Lung (tissue), 12 donors: Measurements from ENCODE around the gene HCN2. TPM values are rescaled to one million over a fixed set of nuclear protein-coding genes. Genes with fewer than 3 reads are reported as not detected.

Source experiments
- ATAC-seq: fragments of 200-7000 bp; cut with Tn5 transposase; one replicate; pipeline ENCODE4 v1.9.1; 2020; ENCODE audit warnings: moderate number of reproducible peaks; ENCODE audit not compliant: insufficient read depth, low FRiP score
- DNase-seq, 3 donors: peaks; one replicate each; pipeline ENCODE4 v3.0.0-alpha.2; 2013 to 2017
- H3K27ac ChIP-seq, 2 donors: one replicate each; pipeline ENCODE4 v1.5.1; 2013; ENCODE audit warnings: mild to moderate bottlenecking in 2 of 2, moderate library complexity in 2 of 2, control low read depth in 1 of 2, inconsistent platforms in 1 of 2, low read depth in 1 of 2, low read length in 1 of 2
- H3K27me3 ChIP-seq, 3 donors: one replicate each; pipeline ENCODE4 v1.5.1; 2013; ENCODE audit warnings: low read length in 2 of 3; ENCODE audit not compliant: control insufficient read depth in 3 of 3, insufficient read depth in 3 of 3
- H3K36me3 ChIP-seq, 4 donors: one replicate each; pipeline ENCODE4 v1.5.1; 2013; ENCODE audit warnings: low read length in 4 of 4, mild to moderate bottlenecking in 1 of 4, moderate library complexity in 1 of 4; ENCODE audit not compliant: control insufficient read depth in 4 of 4, insufficient read depth in 4 of 4
- H3K4me1 ChIP-seq, 5 donors: one replicate each; pipeline ENCODE4 v1.5.1; 2013; ENCODE audit warnings: low read length in 5 of 5, mild to moderate bottlenecking in 2 of 5, moderate library complexity in 1 of 5; ENCODE audit not compliant: control insufficient read depth in 5 of 5, insufficient read depth in 5 of 5
- H3K4me3 ChIP-seq: one replicate; pipeline ENCODE4 v1.5.1; 2013; ENCODE audit warnings: mild to moderate bottlenecking, control low read depth, moderate library complexity
- H3K9ac ChIP-seq, 2 donors: one replicate each; pipeline ENCODE4 v1.5.1; 2013; ENCODE audit warnings: low read length in 2 of 2, control low read depth in 1 of 2; ENCODE audit not compliant: insufficient read depth in 1 of 2
- H3K9me3 ChIP-seq, 4 donors: one replicate each; pipeline ENCODE4 v1.5.1; 2013; ENCODE audit warnings: low read length in 3 of 4, mild to moderate bottlenecking in 1 of 4, moderate library complexity in 1 of 4; ENCODE audit not compliant: control insufficient read depth in 4 of 4, insufficient read depth in 3 of 4
- CTCF ChIP-seq: IDR thresholded peaks from 2 replicates; pipeline ENCODE4 v1.5.1; 2012; ENCODE audit warnings: mild to moderate bottlenecking; ENCODE audit errors: control extremely low read depth, extremely low read depth
- WGBS, 2 donors: extraction: QIAGEN DNeasy Blood & Tissue Kit; methylation state at CpG; one replicate each; pipeline ENCODE4 v1.1.7; 2013; 5-methylcytosine and 5-hydroxymethylcytosine counted together
- polyA plus RNA-seq, 2 donors: library from polyadenylated mRNA; stranded (reverse); fragments of 200-250 nt; gene quantifications; one replicate each; pipeline ENCODE4 v1.2.1, GENCODE V29; 2013
- total RNA-seq, 2 donors: library from RNA; depleted of rRNA in 1 of 2; stranded (reverse); fragments of >200 nt in 1 of 2; gene quantifications; one replicate each; pipeline ENCODE4 v1.2.1, GENCODE V29; 2014 to 2021
- donor health status: control.
- donor health status: control.
- donor health status: Bipolar disorder and iron deficiency.
- donor health status: healthy.
- donor health status: DM: yes; HTN: yes; CAD: no.

The HCN2 gene
- total and polyA plus RNA-seq, 4 donors = 0.04 to 0.37 (median 0.16) TPM

GRCh38 chr19:660793-661426 is 71.2 kb downstream of the HCN2 start:
- no peak for TF ChIP-seq CTCF

GRCh38 chr19:661427-662196 is 71.9 kb downstream of the HCN2 start:
- Histone ChIP-seq H3K27ac (peak overlapping the region; percentile 42 to 74), H3K36me3 (peaks cover 0 to 8% (median 0%) of the 10 kb centered on the region in 4 donors), H3K9ac (peak overlapping the region; percentile 56 to 67), H3K9me3 (no peaks in the 10 kb centered on the region), H3K4me1 (peaks cover 0 to 43% (median 10%) of the 10 kb centered on the region in 5 donors), H3K4me3 (peak overlapping the region; percentile 94), H3K27me3 (no peaks in the 10 kb centered on the region)
- 7 to 10% methylated on average over 30 to 31 of the region's 31 CpGs for WGBS, 2 donors
- no peak for TF ChIP-seq CTCF
- no peak for ATAC-seq
- no peak for DNase-seq

More at GRCh38 chr19:660793-661426, 71.2 kb downstream of the HCN2 start:
- WGBS, 2 donors = 30 to 35% methylated on average over 18 to 20 of the region's 20 CpGs
- Histone ChIP-seq H3K36me3 (peaks cover 0 to 8% (median 0%) of the 10 kb centered on the region in 4 donors), H3K9me3 (no peaks in the 10 kb centered on the region), H3K4me3 (peak overlapping the region; percentile 50), H3K27me3 (no peaks in the 10 kb centered on the region), H3K9ac (peak overlapping the region in 1 of 2 donors; percentile 32), H3K4me1 (peaks cover 0 to 43% (median 10%) of the 10 kb centered on the region in 5 donors), H3K27ac (peak overlapping the region; percentile 21 to 42)
- DNase-seq (no peak), ATAC-seq (no peak)

DNA sequence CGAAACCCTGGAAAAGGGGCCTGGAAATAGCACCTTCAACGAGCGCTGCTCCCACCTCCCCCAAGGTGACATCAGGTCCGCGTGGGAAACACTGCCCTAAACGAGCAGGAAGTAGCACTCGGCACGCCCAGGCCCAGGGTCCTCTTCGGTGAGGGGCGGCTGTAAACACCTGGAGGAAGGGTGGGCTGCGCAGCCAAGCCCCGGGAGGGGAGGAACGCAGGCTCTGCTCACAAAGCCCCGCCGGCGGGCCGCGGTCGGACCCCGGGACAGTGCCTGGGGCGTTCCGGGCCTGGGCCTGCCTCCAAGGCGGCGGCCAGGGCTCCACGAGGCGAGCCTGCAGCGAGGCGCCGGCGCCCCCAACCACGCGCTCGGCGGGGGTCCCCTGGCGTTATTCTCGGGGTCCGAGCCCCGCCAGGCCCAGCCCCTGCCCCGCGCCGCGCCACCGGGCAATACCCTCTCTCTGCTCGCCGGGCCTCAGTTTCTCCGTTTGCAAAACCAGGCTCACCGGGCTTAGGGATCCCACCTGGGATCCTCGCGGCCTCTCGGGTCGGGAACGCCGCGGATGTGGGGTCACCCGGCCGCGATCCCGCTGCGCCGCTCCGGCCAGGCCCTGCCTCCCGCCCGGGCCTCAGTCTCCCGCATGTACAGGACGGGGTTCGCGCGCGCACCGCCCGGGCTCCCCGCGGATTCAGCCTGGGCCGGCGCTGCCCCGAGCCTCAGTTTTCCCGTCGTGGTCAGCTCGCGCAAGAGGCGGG is 72.7 kb downstream of the HCN2 start:
- Histone ChIP-seq H3K9me3 (no peaks in the 10 kb centered on the region), H3K4me1 (peaks cover 0 to 44% (median 10%) of the 10 kb centered on the region in 5 donors), H3K36me3 (peaks cover 0 to 6% (median 0%) of the 10 kb centered on the region in 4 donors), H3K27me3 (no peaks in the 10 kb centered on the region), H3K27ac (peak overlapping the region; percentile 42 to 74), H3K9ac (peak overlapping the region; percentile 56 to 67), H3K4me3 (peak overlapping the region; percentile 94)
- TF ChIP-seq CTCF = no peak
- 0 to 1% methylated on average over 62 to 81 of the region's 81 CpGs for WGBS, 2 donors
- ATAC-seq (no peak), DNase-seq (peak in 1 of 3 donors; percentile 40)
